Neuronal stem cell (in vitro differentiated cells): ENCODE results near the gene CBX4.
A peak's percentile ranks its signal among the peaks of the same experiment; 100 is the strongest.

Source experiments
- DNase-seq: peaks from one replicate; pipeline ENCODE4 v3.0.0-alpha.2; 2013; ENCODE audit warnings: low spot score
- H2AFZ ChIP-seq: one replicate; pipeline ENCODE4 v1.6.1; 2013; ENCODE audit warnings: mild to moderate bottlenecking, low read length, inconsistent platforms
- H2AK5ac ChIP-seq: 2 replicates; pipeline ENCODE4 v1.6.1; 2013; ENCODE audit warnings: low read depth, mild to moderate bottlenecking, inconsistent platforms, low read length, moderate library complexity, mixed read lengths
- H2BK120ac ChIP-seq: 2 replicates; pipeline ENCODE4 v1.6.1; 2013; ENCODE audit warnings: low read depth, mild to moderate bottlenecking, inconsistent platforms, low read length, moderate library complexity, mixed read lengths
- H2BK12ac ChIP-seq: one replicate; pipeline ENCODE4 v1.6.1; 2013; ENCODE audit warnings: low read length, inconsistent platforms
- H2BK15ac ChIP-seq: 2 replicates; pipeline ENCODE4 v1.6.1; 2013; ENCODE audit warnings: mild to moderate bottlenecking, low read length, inconsistent platforms, mixed read lengths
- H2BK5ac ChIP-seq: one replicate; pipeline ENCODE4 v1.6.1; 2013; ENCODE audit warnings: inconsistent platforms, mild to moderate bottlenecking, low read length, moderate library complexity
- H3K14ac ChIP-seq: one replicate; pipeline ENCODE4 v1.6.1; 2013; ENCODE audit warnings: low read length, inconsistent platforms
- H3K18ac ChIP-seq: 2 replicates; pipeline ENCODE4 v1.6.1; 2013; ENCODE audit warnings: low read length, inconsistent platforms
- H3K23ac ChIP-seq: 2 replicates; pipeline ENCODE4 v1.6.1; 2013; ENCODE audit warnings: low read depth, mild to moderate bottlenecking, mixed read lengths, low read length, inconsistent platforms; ENCODE audit not compliant: poor library complexity
- H3K27ac ChIP-seq: replicated peaks from 3 replicates; pipeline ENCODE4 v1.5.1; 2013; ENCODE audit warnings: low read length, inconsistent platforms
- H3K27me3 ChIP-seq, 3 experiments: 2 replicates each; pipeline ENCODE4 v1.6.1; 2013; ENCODE audit warnings: low read length in 3 of 3, mild to moderate bottlenecking in 2 of 3, inconsistent platforms in 1 of 3, low read depth in 1 of 3, mixed read lengths in 1 of 3, moderate library complexity in 1 of 3; ENCODE audit not compliant: control insufficient read depth in 3 of 3, insufficient read depth in 3 of 3
- H3K36me3 ChIP-seq, 2 donors: replicated peaks in 1 of 2; 2 replicates each; pipeline ENCODE4 v1.6.1; 2013; ENCODE audit warnings: low read length in 2 of 2; ENCODE audit not compliant: control insufficient read depth in 2 of 2, insufficient read depth in 2 of 2
- H3K4ac ChIP-seq: 2 replicates; pipeline ENCODE4 v1.6.1; 2013; ENCODE audit warnings: inconsistent platforms, mild to moderate bottlenecking, low read length, moderate library complexity
- H3K4me1 ChIP-seq, 2 donors: 1 replicate in 1 of 2; 2 replicates in 1 of 2; pipeline ENCODE4 v1.6.1; 2013; ENCODE audit warnings: low read length in 2 of 2, low read depth in 1 of 2; ENCODE audit not compliant: control insufficient read depth in 2 of 2, insufficient read depth in 1 of 2
- H3K4me2 ChIP-seq: one replicate; pipeline ENCODE4 v1.6.1; 2013; ENCODE audit warnings: mild to moderate bottlenecking, low read length, inconsistent platforms; ENCODE audit not compliant: insufficient read depth, poor library complexity, severe bottlenecking
- H3K4me3 ChIP-seq, 2 donors: 2 replicates each; pipeline ENCODE4 v1.5.1; 2013; ENCODE audit warnings: low read length in 2 of 2, mild to moderate bottlenecking in 2 of 2, inconsistent platforms in 1 of 2, moderate library complexity in 1 of 2
- H3K79me1 ChIP-seq: one replicate; pipeline ENCODE4 v1.6.1; 2013; ENCODE audit warnings: low read depth, mild to moderate bottlenecking, inconsistent platforms, low read length, moderate library complexity
- H3K9ac ChIP-seq: one replicate; pipeline ENCODE4 v1.6.1; 2013; ENCODE audit warnings: mild to moderate bottlenecking, low read depth, low read length, inconsistent platforms; ENCODE audit not compliant: poor library complexity
- H3K9me3 ChIP-seq, 2 donors: replicated peaks in 1 of 2; 2 replicates each; pipeline versions ENCODE3 to v1.6.1; 2013; ENCODE audit warnings: low read length in 2 of 2, mild to moderate bottlenecking in 2 of 2, inconsistent platforms in 1 of 2, low read depth in 1 of 2, mixed read lengths in 1 of 2, moderate library complexity in 1 of 2; ENCODE audit not compliant: control insufficient read depth in 2 of 2, insufficient read depth in 1 of 2
- H4K8ac ChIP-seq: one replicate; pipeline ENCODE4 v1.6.1; 2013; ENCODE audit warnings: low read depth, mild to moderate bottlenecking, inconsistent platforms, low read length, moderate library complexity
- H4K91ac ChIP-seq: one replicate; pipeline ENCODE4 v1.6.1; 2013; ENCODE audit warnings: low read length, low read depth, mild to moderate bottlenecking, inconsistent platforms; ENCODE audit not compliant: poor library complexity
- WGBS, 2 donors: extraction: QIAGEN DNeasy Blood & Tissue Kit; methylation state at CpG; one replicate each; pipeline ENCODE4 v1.1.7; 2013; ENCODE audit warnings: missing lambda C conversion rate in 2 of 2, mixed read lengths in 1 of 2; ENCODE audit not compliant: insufficient read length in 2 of 2, insufficient replicate concordance in 1 of 2; ENCODE audit errors: extremely low coverage in 2 of 2; 5-methylcytosine and 5-hydroxymethylcytosine counted together

Gene CBX4

GRCh38 chr17:79864147-79864546 lies 24.9 kb upstream of the CBX4 start:
- Histone ChIP-seq H2AFZ (no peak overlapping the region), H3K14ac (no peak overlapping the region), H3K4ac (no peak overlapping the region), H3K4me2 (no peak overlapping the region), H2AK5ac (no peak overlapping the region), H3K9ac (no peak overlapping the region), H2BK15ac (no peak overlapping the region), H3K27me3 (peaks cover 0 to 8% (median 2%) of the 10 kb centered on the region in 3 experiments), H3K79me1 (no peaks in the 10 kb centered on the region), H3K4me1 (peaks cover 18 to 23% of the 10 kb centered on the region in 2 donors), H2BK12ac (no peak overlapping the region), H3K9me3 (no peaks in the 10 kb centered on the region), H3K27ac (no peak overlapping the region), H4K8ac (no peak overlapping the region), H3K23ac (no peak overlapping the region), H3K18ac (no peak overlapping the region), H4K91ac (no peak overlapping the region), H2BK5ac (no peak overlapping the region), H2BK120ac (no peak overlapping the region), H3K36me3 (no peaks in the 10 kb centered on the region), H3K4me3 (no peak overlapping the region)
- no peak for DNase-seq
- no CpG with 5 or more reads among the region's 9 CpGs for WGBS, 2 donors

DNA sequence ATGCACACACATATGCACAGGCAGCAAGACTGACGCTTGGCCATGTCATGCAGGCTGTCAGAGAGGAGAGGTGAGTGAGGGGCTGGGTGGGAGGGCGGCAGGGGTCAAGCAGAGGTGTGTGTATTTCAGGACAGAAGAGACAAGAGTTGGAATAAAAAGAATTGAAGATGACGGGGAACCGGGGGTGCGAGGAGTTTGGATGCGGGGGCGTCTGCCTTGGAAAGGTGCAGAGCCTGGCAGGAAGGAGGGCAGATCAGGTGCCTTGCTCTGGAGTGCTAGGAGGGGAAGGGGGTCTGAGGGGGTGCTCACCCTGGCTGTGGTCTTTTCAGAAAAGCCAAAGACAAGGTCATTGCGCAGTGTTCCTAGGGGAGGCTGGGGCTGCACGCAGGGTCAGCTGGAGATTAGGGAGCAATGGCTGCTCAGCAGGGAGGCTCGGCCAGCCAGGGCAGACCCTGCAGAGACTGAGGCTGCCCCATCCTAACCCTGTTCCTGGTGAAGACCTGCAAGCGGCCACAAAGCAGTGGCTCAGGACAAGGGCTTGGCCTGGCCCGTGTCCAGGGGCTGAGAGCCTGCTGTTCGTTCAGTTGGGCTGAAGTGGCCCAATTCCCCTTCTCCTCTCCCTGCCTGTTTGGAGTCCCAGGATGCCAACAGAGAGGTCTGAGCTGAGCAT lies 23.7 kb upstream of the CBX4 start:
- DNase-seq = no peak
- Histone ChIP-seq H3K4me1 (peaks cover 14 to 23% of the 10 kb centered on the region in 2 donors), H3K79me1 (no peaks in the 10 kb centered on the region), H3K9me3 (no peaks in the 10 kb centered on the region), H4K91ac (no peak overlapping the region), H2AK5ac (peak overlapping the region; percentile 73), H3K14ac (no peak overlapping the region), H3K18ac (peak overlapping the region; percentile 59), H4K8ac (no peak overlapping the region), H3K4me3 (no peak overlapping the region), H3K9ac (no peak overlapping the region), H2BK15ac (peak overlapping the region; percentile 15), H2BK12ac (peak overlapping the region; percentile 43), H2BK5ac (no peak overlapping the region), H3K27me3 (peaks cover 0 to 9% (median 2%) of the 10 kb centered on the region in 3 experiments), H2AFZ (no peak overlapping the region), H2BK120ac (peak overlapping the region; percentile 35), H3K23ac (peak overlapping the region; percentile 98), H3K4me2 (no peak overlapping the region), H3K4ac (no peak overlapping the region), H3K27ac (no peak overlapping the region), H3K36me3 (no peaks in the 10 kb centered on the region)
- 100% methylated on average over 3 of the region's 13 CpGs; no CpG with 5 or more reads in 1 of the 2 donors for WGBS, 2 donors

DNA sequence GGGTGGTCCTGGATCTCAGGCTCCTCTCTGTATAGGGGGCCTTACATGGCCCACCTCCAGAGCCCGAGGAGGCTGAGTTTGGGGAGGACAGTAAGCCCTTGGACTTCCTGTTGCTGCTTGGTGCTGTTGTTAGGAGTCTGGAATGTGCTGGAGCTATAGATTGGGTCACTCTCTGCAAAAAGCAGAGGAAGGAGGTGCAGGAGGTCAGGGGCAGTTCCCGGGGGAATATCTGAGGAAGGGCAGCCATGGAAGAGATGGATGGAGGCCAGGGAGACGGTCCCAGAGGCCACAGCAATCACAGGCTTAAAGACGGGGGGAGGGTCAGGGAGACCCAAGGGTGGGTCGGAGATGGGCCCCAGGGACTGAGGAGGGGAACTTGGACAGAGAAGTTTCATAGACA lies 23.0 kb upstream of the CBX4 start:
- peak overlapping the region; percentile 16 for H2BK15ac ChIP-seq
- peaks cover 14 to 23% of the 10 kb centered on the region in 2 donors for H3K4me1 ChIP-seq
- H3K9me3 ChIP-seq = no peaks in the 10 kb centered on the region
- H3K36me3 ChIP-seq = no peaks in the 10 kb centered on the region
- no peak overlapping the region for H4K91ac ChIP-seq
- no peak overlapping the region for H2AK5ac ChIP-seq
- H3K14ac ChIP-seq = no peak overlapping the region
- WGBS, 2 donors = no CpG with 5 or more reads among the region's 5 CpGs
- H3K18ac ChIP-seq = no peak overlapping the region
- no peak overlapping the region for H3K9ac ChIP-seq
- no peak for DNase-seq
- no peak overlapping the region for H2BK120ac ChIP-seq
- no peak overlapping the region for H2BK5ac ChIP-seq
- no peaks in the 10 kb centered on the region for H3K79me1 ChIP-seq
- no peak overlapping the region for H2AFZ ChIP-seq
- peak overlapping the region; percentile 32 for H3K23ac ChIP-seq
- H3K4me2 ChIP-seq = no peak overlapping the region
- H3K4me3 ChIP-seq = no peak overlapping the region
- H2BK12ac ChIP-seq = peak overlapping the region; percentile 43
- no peak overlapping the region for H4K8ac ChIP-seq
- H3K27me3 ChIP-seq = peaks cover 0 to 11% (median 2%) of the 10 kb centered on the region in 3 experiments
- no peak overlapping the region for H3K27ac ChIP-seq
- no peak overlapping the region for H3K4ac ChIP-seq

DNA sequence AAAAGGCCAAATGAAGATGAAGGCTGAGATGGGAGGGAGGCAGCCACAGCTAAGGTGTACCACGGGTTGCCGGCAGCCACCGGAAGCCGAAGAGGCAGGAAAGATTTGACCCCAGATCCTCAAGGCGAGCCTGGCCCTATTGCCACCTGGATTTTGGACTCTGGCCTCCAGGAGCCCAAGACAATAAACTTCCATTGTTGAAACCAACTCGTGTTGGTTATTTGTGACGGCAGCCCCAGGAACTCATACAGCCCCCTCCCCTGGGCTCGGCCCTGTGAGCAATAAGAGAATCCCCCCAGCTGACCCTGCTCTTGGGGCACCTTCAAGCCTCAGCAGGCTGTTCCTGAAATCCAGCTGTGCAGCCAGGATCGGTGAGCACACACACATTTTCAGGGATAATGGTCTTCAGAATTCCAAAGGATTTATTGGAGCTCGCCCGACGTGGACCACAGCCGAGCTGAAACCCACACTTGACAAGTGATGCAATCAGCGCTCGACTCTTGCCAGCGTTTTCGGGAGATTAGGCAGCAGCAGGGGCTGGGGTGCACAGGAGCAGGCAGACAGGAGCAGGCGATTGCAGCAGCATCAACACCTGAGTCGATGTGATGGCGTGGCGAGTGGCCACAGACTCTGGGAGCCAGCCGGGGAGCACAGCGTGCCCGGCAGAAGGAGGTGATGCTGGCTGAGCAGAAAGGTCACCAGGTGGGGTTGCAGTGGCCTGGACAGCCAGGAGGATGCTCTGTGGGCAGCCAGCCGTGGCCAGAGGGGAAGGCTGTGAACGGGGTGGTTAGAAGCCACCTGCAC lies 22.4 kb upstream of the CBX4 start:
- H3K4me1 ChIP-seq = peaks cover 14 to 23% of the 10 kb centered on the region in 2 donors
- no peak overlapping the region for H3K14ac ChIP-seq
- H2BK15ac ChIP-seq = peak overlapping the region; percentile 16
- H4K8ac ChIP-seq = peak overlapping the region; percentile 7
- H2BK120ac ChIP-seq = no peak overlapping the region
- DNase-seq = no peak
- no peak overlapping the region for H3K4ac ChIP-seq
- H2BK12ac ChIP-seq = no peak overlapping the region
- no peak overlapping the region for H2BK5ac ChIP-seq
- H3K9me3 ChIP-seq = no peaks in the 10 kb centered on the region
- H2AK5ac ChIP-seq = no peak overlapping the region
- H3K18ac ChIP-seq = no peak overlapping the region
- H3K4me3 ChIP-seq = no peak overlapping the region
- no peaks in the 10 kb centered on the region for H3K36me3 ChIP-seq
- H3K27ac ChIP-seq = no peak overlapping the region
- H3K27me3 ChIP-seq = peaks cover 0 to 15% (median 2%) of the 10 kb centered on the region in 3 experiments
- no peak overlapping the region for H2AFZ ChIP-seq
- WGBS, 2 donors = no CpG with 5 or more reads among the region's 26 CpGs
- H4K91ac ChIP-seq = no peak overlapping the region
- no peaks in the 10 kb centered on the region for H3K79me1 ChIP-seq
- H3K9ac ChIP-seq = no peak overlapping the region
- H3K23ac ChIP-seq = peak overlapping the region; percentile 32
- no peak overlapping the region for H3K4me2 ChIP-seq
